SK-N-DZ (cell line): Measurements from ENCODE around the gene TCEANC2.
"Not testable (repeated sequence)": the region's sequence is repeated elsewhere in the genome, so short reads cannot be mapped to it uniquely, and the experiment has no call there.

Source experiments
- DNase-seq: peaks from one replicate; pipeline ENCODE4 v3.0.0-alpha.2; 2015; ENCODE audit warnings: low spot score

Gene TCEANC2

DNA sequence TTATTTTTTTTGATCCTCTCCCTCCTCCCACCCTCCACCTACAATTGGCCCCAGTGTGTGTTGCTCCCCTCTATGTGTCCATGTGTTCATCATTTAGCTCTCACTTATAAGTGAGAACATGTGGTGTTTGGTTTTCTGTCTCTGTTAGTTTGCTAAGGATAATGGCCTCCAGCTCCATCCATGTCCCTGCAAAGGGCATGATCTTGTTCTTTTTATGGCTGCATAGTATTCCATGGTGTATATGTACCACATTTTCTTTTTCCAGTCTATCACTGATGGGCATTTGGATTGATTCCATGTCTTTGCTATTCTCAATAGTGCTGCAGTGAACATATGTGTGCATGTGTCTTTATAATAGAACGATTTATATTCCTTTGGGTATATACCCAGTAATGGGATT lies 28.6 kb upstream of the TCEANC2 start:
- DNase-seq, result not testable (repeated sequence)

- no peak for DNase-seq
Observed at GRCh38 chr1:54027848-54028247, 25.6 kb upstream of the TCEANC2 start.

DNA sequence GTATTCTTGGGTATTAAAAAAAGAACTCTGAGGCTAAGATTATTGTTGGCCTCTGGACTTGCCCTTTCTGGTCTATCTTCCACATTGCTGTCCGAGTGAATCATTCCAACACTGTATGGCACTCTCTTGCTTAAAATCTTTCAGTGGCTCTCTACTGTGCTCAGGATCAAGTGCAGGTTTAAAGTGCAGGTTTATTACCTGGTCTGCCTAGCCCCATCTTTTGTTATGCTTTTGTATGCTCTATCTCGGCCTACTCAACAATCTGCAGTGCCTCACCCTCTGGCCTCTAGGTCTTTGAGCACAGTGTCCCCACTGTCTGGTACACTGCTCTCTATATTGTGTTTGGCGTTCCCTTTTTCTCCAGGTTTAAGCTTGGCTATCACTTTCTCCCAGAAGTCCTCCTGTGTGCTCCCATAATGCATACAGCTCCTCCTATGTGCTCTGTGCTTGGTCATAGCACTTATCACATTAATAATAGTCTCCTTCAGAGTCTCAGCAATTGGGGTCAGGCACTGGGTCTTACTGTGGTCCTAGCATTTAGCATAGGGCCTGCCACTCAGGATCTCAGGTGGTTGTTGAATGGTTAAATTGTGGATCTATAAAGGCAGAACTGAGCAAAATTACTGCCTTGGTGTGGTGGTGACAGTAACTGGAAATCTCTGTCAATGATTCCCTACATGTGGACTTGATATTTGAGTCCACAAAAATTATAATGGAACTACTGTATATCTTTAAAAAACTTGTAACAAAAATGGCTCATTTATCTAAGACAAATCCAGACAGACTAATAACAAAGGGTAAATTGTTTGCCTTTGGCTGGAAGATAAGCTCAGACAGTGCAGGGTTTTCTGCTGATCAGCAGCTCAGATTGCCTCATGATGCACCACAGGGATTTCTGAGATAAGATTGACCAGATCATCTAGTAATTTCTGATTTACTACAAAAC lies 24.8 kb upstream of the TCEANC2 start:
- DNase-seq, result no peak

GRCh38 chr1:54037476-54037875 lies 15.9 kb upstream of the TCEANC2 start:
- no peak for DNase-seq

GRCh38 chr1:54041806-54042205 lies 11.6 kb upstream of the TCEANC2 start:
- no peak for DNase-seq

DNA sequence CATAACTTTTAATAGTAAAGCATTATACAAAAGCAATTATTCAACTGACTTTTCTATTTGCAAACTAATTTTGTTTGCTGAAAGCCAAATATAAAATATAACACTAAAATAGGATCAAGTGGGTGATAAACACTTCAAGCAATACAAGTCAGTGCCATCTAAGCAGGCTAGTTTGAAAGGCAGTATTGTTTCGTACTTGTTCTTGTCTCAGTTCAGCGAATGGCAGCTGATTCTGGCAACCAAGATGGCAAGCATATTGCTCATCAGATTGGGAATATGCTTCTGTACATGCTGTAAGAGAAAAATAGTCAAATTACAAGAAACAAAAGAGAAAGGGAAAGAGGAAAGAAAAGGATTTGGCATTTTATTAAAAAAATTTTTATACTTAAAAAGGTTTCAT lies 7.9 kb upstream of the TCEANC2 start:
- no peak for DNase-seq

- DNase-seq, result no peak
Observed at GRCh38 chr1:54046671-54047383, 6.6 kb upstream of the TCEANC2 start.

DNA sequence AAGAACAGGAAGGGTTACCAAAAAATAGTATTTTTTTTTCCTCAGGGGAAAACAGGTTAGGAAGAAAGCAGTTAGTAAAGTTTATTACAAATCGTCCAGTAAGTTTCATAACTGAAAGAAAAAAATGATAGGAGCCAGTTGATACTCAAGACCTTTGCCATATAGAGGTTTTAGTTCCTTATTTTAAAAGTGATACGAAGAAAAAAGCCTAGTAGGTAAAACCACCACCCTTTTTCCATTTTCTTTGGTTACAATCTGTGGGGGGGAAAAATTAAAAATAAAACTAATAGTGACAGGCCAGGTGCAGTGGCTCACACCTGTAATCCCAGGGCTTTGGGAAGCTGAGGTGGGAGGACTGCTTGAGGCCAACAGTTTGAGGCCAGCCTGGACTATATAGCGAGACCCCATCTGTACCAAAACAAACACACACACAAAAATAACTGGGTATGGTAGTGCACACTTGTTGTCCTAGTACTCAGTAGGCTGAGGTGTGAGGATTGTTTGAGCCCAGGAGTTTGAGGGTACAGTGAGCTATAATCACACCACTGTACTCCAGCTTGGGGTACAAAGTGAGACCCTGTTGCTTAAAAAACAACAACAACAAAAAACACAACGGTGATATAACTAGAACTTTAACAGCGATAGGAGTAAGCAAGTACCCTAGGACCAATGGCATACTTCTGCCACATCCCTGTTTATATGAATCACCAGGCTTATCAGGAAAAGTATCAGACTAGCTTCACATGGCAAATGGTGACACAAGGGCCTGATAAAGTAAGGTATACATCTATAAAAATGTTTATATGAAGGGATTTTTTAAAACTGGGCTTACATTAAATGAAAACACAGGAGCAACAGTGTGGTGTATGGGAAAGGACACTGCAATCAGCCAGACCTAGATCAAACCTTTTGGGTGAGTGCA lies 5.8 kb upstream of the TCEANC2 start:
- DNase-seq, result no peak

DNA sequence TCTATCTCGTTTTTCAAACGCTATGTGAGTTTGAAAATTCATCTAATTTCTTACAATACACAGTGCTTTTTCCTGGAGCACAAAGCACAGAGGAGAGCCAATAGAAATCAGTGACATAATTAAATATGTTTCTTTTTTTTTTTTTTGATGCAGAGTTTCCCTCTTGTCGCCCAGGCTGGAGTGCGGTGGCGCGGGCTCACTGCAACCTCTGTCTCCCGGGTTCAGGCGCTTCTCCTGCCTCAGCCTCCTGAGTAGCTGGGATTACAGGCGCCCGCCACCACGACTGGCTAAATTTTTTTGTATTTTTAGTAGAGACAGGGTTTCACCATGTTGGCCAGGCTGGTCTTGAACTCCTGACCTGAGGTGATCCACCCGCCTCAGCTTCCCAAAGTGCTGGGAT lies 3.0 kb upstream of the TCEANC2 start:
- not testable (repeated sequence) for DNase-seq

GRCh38 chr1:54051933-54052430 lies 1.4 kb upstream of the TCEANC2 start:
- no peak for DNase-seq

DNA sequence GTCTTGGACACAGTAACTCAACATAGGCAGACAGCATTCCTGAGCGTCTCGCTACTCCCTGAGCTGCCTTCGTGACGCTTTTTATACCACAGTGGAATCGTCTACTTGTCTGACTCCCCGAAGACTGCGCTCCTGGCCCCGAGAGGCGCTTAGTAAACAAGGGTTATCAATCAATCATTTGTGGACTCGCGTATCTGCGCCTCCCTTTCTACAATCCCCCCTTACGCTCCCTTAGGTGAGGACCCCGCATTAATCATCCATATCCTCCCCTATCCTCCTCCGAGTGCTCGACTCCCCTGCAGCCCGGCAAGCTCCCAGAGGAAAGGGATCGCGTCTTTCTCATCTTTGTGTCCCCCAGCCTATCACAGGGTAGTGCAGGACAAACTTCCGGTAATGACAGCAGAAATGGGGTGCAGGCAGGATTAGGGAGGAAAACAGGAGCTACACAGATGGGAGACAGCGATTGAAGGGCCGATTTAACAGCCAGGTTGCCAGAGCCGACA lies 926 bp upstream of the TCEANC2 start:
- DNase-seq, result peak; percentile 43

DNA sequence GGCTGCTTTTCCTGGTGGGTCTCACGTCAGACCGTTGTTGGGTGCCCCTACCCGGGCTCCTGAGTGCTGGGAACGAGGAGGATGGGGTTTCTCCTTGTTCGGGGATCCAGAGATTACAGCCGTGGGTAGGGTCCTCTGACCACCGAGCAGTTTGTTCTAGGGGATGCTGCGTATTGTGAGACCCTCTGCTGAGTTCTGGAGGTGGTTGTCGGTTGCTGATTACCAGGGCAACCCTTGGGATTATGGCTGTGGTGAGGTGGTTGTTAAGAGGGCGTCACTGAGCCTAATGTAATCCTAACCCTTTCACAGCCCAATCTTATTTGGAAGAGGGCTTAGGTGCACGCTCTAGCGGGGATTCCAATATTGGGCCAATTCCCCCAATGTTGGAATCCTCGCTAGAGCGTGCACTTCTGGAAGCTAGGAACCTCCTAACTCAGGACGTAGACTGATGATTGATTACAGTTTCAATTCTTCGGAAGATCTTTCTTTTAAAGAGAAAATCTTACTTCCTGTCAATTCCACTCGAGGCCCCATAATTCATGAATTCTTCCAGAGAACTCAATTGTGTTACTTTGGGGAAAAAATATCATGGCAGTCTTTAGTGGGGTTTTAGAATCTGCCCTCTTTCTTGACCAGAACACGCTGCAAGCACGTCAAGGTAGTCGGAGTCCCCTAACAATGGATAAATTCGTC lies 483 bp downstream of the TCEANC2 start:
- DNase-seq, result no peak

DNA sequence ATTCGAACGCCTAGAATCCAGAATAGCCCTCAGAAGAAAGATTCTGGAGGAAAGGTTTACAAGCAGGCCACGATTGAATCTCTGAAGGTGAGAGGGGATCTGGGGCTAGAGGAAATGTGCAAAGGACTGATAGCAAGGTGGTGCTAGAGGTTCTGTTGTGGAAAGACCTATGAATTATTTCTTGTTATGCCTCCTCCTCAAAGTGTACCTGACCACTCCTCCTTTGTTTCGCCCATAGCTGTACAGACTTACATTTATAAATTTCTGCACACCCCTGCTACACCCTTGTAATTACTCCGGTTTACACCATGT lies 986 bp downstream of the TCEANC2 start:
- DNase-seq, result peak; percentile 21

GRCh38 chr1:54064299-54064698 lies 10.9 kb downstream of the TCEANC2 start:
- DNase-seq, result no peak

GRCh38 chr1:54069791-54070170 lies 16.4 kb downstream of the TCEANC2 start:
- peak; percentile 23 for DNase-seq

DNA sequence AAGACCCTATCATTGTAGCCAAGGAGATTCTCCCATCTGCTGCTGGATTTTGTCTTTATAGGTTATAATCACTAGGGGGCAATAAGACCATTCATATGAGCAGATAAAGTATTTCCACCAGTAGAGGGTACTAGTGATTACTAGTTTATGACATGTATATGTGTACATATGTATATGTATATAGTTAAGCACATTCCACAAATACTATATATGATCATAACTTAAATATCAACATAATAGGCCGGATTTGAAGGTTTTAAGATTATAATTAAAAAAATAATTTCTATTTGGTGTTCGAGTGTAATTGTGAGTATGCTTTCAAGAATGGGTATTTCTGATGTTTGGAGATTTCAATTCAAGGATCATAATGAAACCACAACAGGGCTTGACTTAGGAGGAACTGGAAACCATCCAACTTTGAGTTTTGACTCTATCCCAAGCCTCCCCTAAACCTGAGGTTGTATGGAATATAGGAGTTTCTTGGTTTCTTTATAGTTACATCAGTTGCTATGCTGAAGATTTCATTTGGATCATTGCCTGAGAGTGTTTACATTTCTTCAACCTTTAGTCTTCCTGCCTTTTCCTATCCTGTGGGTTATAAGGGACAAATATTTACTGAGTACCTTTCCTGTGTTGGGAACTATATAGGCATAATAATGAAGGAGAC lies 16.9 kb downstream of the TCEANC2 start:
- peak; percentile 43 for DNase-seq

DNA sequence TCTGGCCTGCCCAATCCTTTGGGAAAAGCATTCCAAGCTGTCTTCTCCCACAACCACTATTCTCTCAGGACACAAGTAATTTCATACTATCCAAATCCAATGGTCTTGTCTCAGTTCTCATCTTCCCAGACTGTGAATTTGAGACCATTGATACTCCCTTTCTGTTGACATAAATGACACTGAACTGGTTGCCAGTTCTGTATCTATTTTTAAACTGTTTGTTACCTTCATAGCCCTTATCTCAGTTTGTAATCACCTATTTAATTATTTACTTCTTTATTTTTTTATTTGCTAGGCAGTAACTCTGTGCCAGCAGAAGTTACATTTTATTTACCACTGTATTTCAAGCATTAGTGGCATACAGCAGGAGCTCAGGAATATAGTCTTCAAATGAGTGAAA lies 24.0 kb downstream of the TCEANC2 start:
- DNase-seq, result no peak

GRCh38 chr1:54080598-54081049 lies 27.2 kb downstream of the TCEANC2 start:
- no peak for DNase-seq

DNA sequence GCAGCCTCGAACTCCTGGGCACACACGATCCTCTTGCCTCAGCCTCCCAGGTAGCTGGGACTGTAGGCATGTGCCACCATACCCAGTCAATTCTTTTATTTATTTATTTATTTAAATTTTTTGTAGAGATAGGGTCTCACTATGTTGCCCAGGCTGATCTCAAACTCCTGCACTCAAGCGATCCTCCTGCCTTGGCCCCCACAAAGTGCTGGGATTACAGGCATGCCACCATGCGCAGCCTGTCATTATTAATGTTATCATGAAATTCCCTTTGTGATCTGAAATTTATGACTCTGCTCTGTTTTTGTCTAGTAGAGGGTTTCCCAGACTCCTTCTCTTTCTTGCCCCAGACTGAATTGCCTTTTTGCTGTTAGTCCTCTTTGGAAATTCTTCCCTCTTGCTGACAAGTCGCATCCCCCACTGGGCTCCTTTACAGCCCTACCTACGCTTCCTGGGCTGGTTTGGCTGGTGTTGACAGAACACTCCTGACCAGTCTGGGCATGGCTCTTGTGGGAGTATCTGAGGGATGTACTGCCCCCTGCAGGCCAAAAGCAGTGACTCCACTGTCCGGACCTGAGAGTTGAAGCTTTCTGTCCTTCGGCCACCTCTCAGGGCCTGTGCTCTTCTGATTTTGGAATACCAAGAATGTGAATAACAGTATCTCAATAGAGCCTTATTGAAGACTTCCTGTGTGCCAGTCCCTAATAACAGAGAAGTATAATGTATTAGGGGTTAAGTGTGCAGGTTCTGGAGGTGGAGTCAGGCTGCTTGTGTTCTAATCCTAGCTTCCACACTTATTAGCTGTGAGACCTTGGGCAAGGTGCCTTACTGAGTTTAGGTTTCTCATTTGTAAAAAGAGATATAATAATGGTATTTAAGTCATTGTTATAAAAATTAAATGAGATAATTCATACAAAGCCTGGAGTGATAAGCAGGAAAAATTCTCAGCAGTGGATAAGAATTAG lies 28.2 kb downstream of the TCEANC2 start:
- peak; percentile 39 for DNase-seq
